CD4-positive, alpha-beta T cell treated with Interleukin-17A for 1 hour (primary cell): ENCODE data around the gene MAP3K13.

Experiments
- DNase-seq: peaks from one replicate; pipeline ENCODE4 v3.0.0-alpha.2; 2020

The MAP3K13 gene, protein sequence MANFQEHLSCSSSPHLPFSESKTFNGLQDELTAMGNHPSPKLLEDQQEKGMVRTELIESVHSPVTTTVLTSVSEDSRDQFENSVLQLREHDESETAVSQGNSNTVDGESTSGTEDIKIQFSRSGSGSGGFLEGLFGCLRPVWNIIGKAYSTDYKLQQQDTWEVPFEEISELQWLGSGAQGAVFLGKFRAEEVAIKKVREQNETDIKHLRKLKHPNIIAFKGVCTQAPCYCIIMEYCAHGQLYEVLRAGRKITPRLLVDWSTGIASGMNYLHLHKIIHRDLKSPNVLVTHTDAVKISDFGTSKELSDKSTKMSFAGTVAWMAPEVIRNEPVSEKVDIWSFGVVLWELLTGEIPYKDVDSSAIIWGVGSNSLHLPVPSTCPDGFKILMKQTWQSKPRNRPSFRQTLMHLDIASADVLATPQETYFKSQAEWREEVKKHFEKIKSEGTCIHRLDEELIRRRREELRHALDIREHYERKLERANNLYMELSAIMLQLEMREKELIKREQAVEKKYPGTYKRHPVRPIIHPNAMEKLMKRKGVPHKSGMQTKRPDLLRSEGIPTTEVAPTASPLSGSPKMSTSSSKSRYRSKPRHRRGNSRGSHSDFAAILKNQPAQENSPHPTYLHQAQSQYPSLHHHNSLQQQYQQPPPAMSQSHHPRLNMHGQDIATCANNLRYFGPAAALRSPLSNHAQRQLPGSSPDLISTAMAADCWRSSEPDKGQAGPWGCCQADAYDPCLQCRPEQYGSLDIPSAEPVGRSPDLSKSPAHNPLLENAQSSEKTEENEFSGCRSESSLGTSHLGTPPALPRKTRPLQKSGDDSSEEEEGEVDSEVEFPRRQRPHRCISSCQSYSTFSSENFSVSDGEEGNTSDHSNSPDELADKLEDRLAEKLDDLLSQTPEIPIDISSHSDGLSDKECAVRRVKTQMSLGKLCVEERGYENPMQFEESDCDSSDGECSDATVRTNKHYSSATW

DNA sequence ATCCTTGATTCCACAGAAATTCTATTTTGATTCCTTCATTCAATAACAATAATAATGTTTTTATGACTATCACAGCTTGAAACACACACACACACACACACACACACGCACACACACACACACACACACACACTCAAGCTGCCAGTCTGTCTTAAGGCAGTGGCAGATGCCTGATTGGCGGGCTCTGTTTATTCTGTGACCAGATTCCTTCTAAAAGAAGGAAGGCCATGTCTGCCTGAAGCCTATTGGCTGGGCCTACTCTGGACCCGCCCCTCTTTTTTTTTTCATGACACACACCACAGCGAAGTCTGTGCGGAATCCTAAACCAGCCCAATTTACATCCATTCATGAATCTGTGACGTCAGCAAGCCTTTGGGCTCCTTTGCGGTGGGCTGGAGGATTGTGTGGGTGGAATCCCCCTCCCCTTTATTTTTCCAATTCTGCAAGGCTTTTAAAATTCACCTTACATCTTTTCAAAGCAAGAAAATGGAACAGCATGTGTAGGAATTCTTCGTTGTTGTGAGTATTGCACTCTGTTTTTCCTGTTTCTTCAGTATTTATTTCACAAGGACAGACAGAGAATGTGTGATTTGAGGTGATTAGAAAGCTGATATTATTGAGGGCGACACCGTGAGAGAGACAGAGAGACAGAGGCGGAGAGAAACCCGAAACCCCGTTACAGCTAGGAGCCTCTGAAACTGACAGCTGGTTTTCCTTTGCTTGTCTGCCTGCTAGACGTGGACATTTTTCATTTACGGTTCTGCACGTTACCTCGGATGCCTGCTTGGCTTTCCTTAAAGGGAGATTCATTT is at the start of gene MAP3K13:
Gene MAP3K13 (plus strand): TSS at position 287 of the 812 bp plus-strand sequence. CDS start 65,446 bp downstream, outside the sequence.
- DNase-seq: peak; percentile 52

DNA sequence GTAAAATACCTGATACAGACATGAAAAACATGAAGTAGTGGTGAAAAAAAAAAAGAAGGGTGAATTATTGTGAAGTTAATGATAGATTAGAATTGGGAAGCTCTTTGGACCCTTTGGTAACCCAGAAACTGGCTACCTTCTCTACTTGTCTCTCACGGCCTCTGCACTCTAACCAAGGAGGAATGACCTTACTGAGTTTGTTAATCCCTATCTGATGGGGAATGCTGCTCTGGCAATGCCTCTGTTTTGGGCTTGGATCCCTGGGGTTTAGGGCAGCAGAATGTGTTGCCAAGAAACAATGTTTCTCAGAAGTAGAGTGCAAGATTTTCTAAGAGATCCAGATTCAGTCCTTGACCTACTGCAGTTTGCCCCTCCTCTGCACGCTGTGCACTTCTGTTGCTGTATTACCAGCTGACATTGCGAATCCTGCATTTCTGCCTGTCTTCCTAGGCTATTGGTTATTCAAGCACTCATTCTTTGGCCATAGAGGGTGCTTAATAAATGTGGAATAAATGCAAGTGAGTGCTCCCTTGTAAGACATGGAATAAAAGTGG is 49.2 kb upstream of the MAP3K13 start:
- no peak for DNase-seq

DNA sequence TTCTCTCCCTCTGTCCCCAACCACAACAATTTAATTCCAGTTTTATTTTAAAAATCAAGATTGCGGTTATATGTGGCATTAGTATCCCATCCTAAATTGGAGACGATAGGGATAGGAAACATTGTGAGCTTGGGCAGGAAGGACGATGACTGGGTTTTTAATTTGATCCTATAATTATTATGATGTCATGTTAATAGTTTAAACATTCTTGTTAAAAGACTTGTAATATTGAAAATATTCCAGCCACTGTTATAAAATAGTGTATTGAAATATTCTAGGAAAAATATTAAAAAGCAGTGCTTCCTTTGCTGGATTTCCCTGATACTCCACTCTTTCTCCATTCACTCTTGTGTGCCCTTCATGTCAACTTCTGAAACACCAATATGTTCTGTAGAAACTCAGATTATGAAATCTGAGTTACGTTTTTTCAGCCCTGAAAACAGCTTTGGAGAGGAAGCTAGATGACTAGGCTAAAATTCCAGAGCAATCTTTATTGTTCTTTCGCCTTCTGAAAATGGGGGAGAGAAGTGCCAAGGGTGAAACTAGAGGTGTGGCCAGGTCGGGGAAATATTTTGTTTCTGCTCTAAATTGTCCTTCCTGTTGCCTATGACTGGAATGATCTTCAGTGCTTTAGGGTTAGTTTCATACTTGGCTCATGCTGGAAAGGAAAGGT is 46.1 kb upstream of the MAP3K13 start:
- DNase-seq: no peak

DNA sequence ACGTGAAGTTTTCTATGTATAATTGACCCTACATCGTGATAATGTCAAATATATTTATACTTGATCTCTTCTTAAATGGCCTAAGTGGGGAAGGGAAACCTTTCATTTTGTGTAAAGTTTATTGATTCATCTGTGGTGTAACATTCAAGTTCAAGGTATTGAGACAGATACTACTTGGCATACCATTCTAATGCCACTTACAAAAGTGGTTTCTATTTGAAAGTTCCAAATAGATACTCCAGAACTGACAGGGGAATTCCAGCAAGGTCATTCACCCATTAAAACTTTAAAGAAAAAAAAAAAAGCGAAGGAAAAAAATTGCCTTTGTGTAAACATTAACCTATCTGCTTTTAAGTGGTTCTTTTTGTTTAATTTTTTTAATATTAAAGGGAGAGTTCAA is 45.3 kb upstream of the MAP3K13 start:
- DNase-seq: no peak

DNA sequence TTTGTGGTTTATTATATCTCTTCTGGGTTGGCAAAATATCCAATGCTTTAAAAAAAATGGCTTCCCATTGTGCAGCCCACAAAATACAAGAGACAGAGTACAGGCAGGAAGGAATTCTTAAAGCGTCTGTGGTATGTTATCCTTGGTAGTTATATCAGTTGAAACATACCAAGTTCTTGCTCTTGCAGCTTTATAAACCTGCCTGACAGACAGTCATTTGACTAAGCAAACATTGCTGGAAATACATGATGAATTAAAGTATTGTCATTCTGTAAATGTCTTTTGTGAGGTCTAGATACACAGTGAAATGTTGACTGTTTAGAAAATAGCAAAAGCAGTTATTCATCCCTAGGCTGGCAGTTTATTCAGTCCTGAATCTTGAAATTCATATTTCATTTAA is 44.8 kb upstream of the MAP3K13 start:
- no peak for DNase-seq

DNA sequence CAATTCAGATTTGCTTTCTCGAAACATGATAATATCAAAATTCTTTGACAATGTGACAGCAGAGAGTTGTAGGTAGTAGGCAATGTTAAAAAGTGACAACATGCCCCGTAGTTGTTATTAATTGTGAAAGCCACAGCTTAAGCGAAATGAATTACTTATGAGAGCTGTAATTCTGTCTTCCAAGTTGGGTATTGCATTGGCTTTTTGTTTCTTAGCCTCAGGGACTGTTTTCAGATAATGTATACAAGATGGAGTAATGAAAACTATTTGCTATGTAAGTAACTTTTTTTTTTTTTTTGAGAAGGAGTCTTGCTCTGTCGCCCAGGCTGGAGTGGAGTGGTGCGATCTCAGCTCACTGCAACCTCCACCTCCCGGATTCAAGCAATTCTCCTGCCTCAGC is 43.1 kb upstream of the MAP3K13 start:
- DNase-seq: no peak

DNA sequence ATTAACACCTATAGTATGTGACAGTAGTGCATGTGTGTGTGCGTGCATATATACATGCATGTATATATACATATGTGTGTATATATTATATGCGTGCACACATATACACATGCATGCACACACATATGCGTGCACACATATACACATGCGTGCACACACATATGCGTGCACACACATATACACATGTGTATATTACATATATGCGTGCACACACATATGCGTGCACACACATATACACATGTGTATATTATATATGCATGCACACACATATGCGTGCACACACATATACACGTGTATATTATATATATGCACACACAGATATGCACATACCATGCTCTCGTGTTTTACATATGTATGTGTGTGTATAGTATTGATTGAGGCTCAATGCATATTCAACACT is 42.0 kb upstream of the MAP3K13 start:
- no peak for DNase-seq

DNA sequence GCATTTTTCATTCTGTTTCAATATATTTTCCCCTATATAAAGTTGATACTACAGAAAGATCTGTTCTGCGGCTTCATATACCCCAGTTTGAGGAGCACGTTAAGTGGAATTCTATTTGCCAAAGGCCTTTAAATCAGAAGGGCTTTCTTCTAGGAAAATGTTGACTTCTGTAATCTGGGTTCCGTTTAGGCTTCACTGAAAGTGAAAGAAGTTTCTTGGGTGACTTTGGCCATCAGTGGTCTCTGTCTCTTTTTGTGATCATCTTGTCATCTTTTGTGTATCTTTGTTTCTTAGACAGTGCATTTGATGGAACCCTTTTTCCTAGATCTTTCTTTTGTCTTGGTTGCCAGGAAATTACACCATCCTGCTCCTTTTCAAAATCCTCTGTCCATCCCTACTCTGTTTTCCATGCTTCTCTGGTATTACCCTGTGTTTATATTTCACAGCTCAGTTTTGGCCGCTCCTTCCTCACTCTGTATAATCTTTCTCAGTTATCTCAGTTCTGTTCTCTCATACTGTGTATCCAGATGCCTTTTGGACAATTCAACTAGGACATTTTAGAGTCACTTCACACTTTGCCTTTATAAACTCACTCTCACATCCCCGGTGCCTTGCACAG is 40.7 kb upstream of the MAP3K13 start:
- no peak for DNase-seq

DNA sequence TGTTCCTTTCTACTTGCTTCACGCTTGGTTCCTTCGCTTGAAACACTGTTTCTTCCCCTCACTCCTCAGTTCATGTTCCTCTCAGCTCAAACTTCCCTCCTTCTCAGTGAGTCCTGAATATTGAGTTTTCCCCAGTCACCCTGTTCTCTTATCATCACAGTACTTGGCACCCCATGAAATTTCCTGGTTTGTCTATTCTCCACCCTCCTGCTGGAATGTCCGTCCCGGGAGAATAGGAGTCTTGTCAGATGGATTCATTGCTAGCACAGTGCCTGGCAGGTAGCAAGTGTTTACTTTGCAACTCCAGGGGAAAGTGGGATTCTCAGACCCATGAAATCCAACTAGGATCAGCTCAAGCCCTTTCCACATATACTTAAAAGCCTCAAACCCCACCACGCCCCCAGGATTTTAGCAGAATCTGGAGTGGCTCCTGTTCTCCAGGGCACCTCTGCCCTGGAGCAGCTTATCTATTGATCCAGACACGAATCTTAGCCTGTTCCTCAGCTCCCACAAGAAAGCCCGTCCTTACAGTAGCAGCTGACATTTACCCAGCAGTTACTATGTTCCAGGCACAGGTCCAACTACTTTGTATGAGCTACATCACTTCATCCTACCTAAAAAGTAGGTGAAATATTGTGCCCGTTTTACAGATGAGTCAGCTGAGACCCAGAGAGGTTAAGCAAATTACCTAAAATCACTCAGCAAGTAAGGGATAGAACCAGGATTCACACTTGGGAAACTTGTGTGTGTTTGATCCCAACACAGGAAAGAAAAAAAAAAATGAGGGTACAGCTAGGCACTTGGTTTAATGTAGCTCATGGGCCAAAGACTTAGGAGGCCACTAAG is 36.8 kb upstream of the MAP3K13 start:
- no peak for DNase-seq

DNA sequence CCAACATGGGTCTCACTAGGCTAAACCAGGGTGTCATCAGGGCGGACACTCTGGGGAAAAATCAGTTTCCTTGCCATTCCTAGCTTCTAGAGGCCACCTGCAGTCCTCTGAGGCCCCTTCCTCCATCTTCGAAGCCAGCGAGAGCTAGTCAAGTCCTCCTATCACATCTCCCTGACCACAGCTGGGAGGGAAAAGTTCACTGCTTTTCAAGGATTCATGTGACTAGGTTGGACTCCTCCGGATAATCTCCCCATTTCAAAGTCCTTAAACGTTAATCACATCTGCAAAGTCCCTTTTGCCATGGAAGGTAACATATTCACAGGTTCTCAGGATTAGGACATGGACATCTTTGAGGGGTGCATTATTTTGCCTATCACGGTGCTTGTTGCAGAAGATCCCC is 35.9 kb upstream of the MAP3K13 start:
- DNase-seq: no peak

DNA sequence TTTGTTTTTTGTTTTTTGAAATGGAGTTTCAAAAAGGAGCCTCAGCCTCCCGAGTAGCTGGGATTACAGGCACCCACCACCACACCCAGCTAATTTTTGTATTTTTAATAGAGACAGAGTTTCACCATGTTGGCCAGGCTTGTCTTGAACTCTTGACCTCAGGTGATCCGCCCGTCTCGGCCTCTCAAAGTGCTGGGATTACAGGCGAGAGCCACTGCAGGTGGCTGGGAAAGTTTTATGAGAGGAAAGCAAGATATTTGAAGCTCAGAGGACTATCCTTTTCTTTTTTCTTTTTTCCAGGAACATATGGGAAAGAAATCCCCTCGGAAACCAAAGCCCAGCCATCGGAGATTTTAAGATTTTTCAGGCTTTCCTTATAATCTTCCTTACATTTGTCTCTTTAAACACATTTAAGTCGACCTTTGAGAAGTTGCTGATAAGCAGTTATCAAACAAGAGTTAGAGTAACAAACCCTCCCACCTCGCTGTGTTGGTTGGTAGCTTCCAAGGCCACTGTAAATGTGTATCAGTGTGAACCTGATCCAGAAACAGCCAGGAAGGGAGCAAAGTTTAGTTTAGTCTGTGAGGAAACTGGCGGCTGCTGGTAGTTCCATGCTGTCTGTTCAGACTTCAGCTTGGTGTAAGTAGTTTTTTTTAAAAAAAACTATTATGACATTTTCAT is 34.5 kb upstream of the MAP3K13 start:
- no peak for DNase-seq

DNA sequence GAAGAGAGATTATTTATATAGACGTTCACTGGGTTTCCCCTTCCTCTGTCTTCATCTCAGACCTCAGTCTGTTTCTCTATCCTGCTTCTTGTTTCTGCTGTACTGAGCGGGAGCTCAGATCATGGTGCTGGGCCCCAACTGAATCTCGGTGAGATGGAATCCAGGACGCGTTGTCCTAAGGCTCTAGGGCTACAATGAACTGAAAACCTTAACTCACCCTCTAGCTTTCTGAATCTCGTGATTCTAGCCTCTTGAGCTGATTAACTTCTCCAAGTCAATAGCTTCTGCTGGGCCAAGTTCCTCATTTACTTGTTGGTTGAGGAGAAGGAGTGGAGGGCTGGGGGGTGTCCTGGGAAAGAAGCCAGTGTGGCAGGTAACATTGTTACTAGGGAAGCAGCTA is 32.7 kb upstream of the MAP3K13 start:
- no peak for DNase-seq

DNA sequence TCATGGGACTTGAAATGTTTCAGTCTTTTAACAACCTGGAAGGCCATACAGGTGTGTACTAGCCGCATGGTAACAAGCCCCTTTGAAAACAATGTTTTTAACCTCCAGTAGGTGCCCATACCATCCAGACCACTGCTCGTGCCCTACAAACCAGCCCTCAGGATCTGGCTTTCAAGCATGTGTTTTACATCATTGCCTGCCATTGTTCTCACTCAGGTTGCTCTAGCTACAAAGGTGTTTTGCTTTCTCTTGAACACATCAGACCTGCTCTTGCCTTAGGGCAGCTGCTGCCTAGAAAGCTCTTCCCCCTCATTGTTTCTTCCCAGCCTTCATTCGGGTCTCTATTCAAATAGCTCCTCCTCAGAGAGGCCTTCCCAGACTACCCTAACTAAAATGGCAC is 32.3 kb upstream of the MAP3K13 start:
- DNase-seq: no peak

DNA sequence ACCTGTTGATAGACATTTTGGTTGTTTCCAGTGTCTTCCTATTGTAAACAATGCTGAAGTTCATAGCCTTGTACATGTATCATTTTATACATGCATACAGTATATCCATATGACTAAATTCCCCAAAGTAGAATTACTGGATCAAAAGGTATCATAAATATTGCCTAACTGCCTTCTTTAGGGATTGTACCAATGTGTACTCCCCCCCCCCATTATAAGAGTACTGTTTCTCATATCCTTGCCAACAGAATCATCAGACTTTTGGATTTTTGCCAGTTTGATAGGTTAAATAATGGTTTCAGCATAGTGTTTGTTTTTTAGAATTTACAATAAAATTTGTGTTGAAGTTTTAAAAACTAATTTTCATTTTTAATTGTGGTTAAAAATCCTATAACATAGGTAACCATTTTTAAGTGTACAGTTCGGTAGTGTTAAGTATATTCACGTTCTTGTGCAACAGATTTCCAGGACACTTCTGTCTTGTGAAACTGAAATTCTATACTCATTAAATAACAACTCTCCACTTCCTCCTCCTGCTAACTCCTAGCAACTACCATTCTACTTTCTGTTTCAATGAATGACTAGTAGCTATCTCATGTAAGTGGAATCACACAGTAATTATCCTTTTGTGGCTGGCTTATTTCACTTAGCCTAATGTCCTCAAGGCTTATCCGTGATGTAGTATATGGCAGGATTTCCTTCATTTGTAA is 30.8 kb upstream of the MAP3K13 start:
- no peak for DNase-seq

DNA sequence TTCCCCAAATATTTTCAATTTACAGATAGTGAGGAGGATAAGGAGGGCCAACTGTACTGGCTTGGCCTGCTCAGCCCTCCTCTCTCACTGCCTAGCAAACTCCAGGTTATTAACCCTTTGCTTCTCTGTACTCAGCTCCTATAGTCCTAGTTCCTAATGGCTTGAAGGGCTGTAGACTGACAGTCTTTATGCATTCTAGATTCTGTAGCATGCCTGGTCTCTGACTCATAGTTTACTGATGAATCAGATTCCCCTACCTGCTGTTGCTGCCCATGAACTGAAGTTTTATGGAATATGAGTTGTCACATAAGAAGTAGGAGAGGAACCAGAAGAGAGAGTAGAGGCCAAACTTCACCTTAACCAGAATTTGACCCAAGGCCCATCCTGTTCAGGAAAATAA is 27.1 kb upstream of the MAP3K13 start:
- DNase-seq: no peak

DNA sequence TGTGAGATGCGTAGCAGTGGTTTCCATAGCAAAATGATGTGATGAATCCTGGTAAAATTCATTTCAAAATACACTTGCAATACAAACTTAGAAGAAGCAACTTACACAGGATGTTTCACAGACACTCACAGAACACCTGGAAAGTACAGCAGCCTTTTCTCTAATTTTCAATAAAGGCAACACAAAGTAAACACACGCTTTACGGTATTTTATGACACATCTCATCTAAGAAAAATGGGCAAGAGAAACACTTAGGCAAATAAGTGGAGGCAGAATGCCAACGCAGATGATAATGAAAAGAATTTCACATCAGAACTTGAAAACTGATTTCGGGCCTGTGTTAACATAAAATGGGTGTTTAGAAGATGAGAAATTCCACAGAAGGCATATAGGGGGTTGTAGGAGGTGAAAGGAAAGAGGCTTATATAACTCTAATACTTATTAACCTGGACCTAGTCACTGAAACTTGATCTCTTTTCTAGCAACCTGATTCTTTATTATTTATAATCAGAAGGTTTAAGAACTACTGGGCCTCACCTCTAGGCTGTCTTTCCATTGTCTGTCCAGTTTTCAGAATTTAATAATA is 25.6 kb upstream of the MAP3K13 start:
- no peak for DNase-seq

DNA sequence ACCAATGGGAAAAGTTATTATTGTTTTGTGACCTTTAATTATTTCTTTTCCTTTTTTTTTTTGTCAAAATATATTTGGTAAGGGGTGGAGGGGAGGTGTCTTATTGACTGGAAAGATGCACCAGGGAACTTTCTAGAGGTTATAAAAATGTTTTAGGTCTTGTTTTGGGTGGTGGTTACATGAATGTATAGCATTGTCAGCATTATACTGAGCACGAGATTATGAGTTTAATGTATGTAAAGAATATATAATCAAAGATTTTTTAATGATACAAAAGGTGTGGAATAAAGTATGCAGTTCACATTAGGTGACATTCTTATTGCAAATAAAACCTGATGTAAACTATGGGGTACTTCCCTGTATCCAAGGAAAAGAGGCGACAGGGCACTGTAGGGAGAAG is 23.0 kb upstream of the MAP3K13 start:
- DNase-seq: no peak

DNA sequence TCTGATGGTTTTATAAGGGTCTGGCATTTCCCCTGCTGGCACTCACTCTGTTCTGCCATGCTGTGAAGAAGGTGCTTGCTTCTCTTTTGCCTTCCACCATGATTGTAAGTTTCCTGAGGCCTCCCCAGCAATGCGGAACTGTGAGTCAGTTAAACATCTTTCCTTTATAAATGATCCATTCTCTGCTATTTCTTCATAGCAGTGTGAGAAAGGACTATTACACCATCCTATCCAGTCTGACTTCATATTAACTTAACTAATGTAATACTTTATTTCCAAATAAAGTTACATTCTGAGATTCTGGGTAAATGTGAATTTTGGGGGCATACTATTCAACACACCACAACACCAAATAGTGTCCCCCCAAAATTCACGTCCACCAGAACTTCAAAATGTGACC is 22.2 kb upstream of the MAP3K13 start:
- DNase-seq: no peak
